Measurements from ENCODE around the gene NPAS2. TPM values are rescaled to one million over a fixed set of nuclear protein-coding genes. Genes with fewer than 3 reads are reported as not detected.

The NPAS2 gene
- total RNA-seq, 1 experiment from 2014 or later, result 20.4 TPM

DNA sequence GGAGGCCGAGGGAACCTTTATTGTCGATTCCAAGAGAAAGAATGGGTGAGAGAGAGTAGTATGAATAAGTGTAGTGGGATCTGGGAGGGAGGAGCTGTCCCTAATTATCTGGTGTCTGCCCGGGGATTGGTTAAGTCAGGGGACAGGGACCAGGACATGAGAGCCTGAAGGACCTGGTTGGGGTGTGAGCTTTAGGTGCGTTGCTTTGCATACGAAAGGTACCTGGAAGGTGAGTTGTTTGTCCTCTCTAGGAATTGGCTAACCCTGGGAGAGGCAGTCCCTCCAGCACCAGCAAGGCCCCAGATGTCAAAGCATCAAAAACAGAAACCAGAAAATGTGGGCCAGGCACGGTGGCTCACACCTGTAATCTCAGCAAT is 134.1 kb downstream of the NPAS2 start:
- intact Hi-C loops (cut with micrococcal nuclease), result no loop called here
- H3K36me3 ChIP-seq (ENCODE audit: control insufficient read depth in 1 of 2, insufficient read depth in 2 of 2, low read length in 2 of 2), result no peaks in the 10 kb centered on the region
- RAD21 ChIA-PET (ENCODE audit: low non-redundant PET in 1 of 2, low total read pairs in 2 of 2, uncharacterized antibody in 2 of 2, unreplicated experiment in 2 of 2), result no interaction called here
- no peak overlapping the region for H2AFZ ChIP-seq (ENCODE audit: low read depth, low read length, poor library complexity, severe bottlenecking)
- no peak for DNase-seq (ENCODE audit: low read depth, low spot score)
- H3K4me2 ChIP-seq (ENCODE audit: low read length), result no peak overlapping the region
- no peak for TF ChIP-seq EZH2 (IDR thresholded peaks at IDR 0.05)
- no peak for TF ChIP-seq POLR2AphosphoS5 (IDR thresholded peaks at IDR 0.05; ENCODE audit: low read depth, low read length)
- TF ChIP-seq SIN3A (IDR thresholded peaks at IDR 0.05; ENCODE audit: low read depth), result no peak
- no peak for TF ChIP-seq ELF1 (IDR thresholded peaks at IDR 0.05; ENCODE audit: borderline replicate concordance, low read depth)
- TF ChIP-seq RAD21 (IDR thresholded peaks at IDR 0.05; ENCODE audit: low read depth), result no peak
- TF ChIP-seq EGR1 (IDR thresholded peaks at IDR 0.05; ENCODE audit: low read depth), result no peak
- no peak for TF ChIP-seq TCF7L2 (IDR thresholded peaks at IDR 0.05; ENCODE audit: borderline replicate concordance, extremely low read depth, insufficient read depth, insufficient read length)
- TF ChIP-seq EZH2phosphoT487 (IDR thresholded peaks at IDR 0.05; ENCODE audit: borderline replicate concordance), result no peak
- TF ChIP-seq SRF (IDR thresholded peaks at IDR 0.05; ENCODE audit: low read depth), result no peak
- no peak for TF ChIP-seq ZNF274 (IDR thresholded peaks at IDR 0.05; ENCODE audit: low read depth, low read length)
- TF ChIP-seq, protein P1, sequence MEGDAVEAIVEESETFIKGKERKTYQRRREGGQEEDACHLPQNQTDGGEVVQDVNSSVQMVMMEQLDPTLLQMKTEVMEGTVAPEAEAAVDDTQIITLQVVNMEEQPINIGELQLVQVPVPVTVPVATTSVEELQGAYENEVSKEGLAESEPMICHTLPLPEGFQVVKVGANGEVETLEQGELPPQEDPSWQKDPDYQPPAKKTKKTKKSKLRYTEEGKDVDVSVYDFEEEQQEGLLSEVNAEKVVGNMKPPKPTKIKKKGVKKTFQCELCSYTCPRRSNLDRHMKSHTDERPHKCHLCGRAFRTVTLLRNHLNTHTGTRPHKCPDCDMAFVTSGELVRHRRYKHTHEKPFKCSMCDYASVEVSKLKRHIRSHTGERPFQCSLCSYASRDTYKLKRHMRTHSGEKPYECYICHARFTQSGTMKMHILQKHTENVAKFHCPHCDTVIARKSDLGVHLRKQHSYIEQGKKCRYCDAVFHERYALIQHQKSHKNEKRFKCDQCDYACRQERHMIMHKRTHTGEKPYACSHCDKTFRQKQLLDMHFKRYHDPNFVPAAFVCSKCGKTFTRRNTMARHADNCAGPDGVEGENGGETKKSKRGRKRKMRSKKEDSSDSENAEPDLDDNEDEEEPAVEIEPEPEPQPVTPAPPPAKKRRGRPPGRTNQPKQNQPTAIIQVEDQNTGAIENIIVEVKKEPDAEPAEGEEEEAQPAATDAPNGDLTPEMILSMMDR (IDR thresholded peaks at IDR 0.05 in 2 of 3, conservative IDR thresholded peaks at IDR 0.05 in 1 of 3; ENCODE audit: borderline replicate concordance in 1 of 3, insufficient read depth in 1 of 3, low read depth in 2 of 3, low read length in 2 of 3), result no peak
- no peak for TF ChIP-seq ZFX (IDR thresholded peaks at IDR 0.05)
- TF ChIP-seq, protein P2, sequence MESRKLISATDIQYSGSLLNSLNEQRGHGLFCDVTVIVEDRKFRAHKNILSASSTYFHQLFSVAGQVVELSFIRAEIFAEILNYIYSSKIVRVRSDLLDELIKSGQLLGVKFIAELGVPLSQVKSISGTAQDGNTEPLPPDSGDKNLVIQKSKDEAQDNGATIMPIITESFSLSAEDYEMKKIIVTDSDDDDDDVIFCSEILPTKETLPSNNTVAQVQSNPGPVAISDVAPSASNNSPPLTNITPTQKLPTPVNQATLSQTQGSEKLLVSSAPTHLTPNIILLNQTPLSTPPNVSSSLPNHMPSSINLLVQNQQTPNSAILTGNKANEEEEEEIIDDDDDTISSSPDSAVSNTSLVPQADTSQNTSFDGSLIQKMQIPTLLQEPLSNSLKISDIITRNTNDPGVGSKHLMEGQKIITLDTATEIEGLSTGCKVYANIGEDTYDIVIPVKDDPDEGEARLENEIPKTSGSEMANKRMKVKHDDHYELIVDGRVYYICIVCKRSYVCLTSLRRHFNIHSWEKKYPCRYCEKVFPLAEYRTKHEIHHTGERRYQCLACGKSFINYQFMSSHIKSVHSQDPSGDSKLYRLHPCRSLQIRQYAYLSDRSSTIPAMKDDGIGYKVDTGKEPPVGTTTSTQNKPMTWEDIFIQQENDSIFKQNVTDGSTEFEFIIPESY (IDR thresholded peaks at IDR 0.05; ENCODE audit: extremely low read depth, insufficient replicate concordance, low read length), result no peak
- TF ChIP-seq POLR2A (IDR thresholded peaks at IDR 0.05; ENCODE audit: borderline replicate concordance, extremely low read depth, insufficient read depth, insufficient read length), result no peak
- no peak overlapping the region for H3K9ac ChIP-seq (ENCODE audit: low read length)
- no peaks in the 10 kb centered on the region for H4K20me1 ChIP-seq (ENCODE audit: insufficient read depth)
- no peak overlapping the region for H3K27ac ChIP-seq (ENCODE audit: low read depth, low read length)
- no peak for ATAC-seq
- CTCF ChIA-PET, result no interaction called here
- no TSS peak for BruUV-seq (replicated peaks)
- no peak overlapping the region for H3K4me3 ChIP-seq (replicated peaks in 1 of 2; ENCODE audit: low read depth in 1 of 2, low read length in 2 of 2)
- H3K27me3 ChIP-seq (ENCODE audit: insufficient read depth, low read length), result no peaks in the 10 kb centered on the region
- no peaks in the 10 kb centered on the region for H3K9me3 ChIP-seq (ENCODE audit: control insufficient read depth in 1 of 2, insufficient read depth in 1 of 2, low read depth in 1 of 2, low read length in 2 of 2)
- no peaks in the 10 kb centered on the region for H3K9me2 ChIP-seq (ENCODE audit: insufficient read depth)
- no peaks in the 10 kb centered on the region for H3K79me2 ChIP-seq (ENCODE audit: insufficient read depth, low read length)
- POLR2A ChIA-PET, result no interaction called here
- H3K4me1 ChIP-seq (ENCODE audit: control insufficient read depth in 1 of 2, insufficient read depth in 2 of 2, low read length in 2 of 2), result no peaks in the 10 kb centered on the region

Data from HCT116 (cell line).